GM12875 (cell line): ENCODE results near the gene ZNF18.
"Not testable (repeated sequence)": the region's sequence is repeated elsewhere in the genome, so short reads cannot be mapped to it uniquely, and the experiment has no call there.

Source experiments
- H3K4me3 ChIP-seq: one replicate; pipeline ENCODE4 v1.5.1; 2011; ENCODE audit warnings: low read depth, low read length, control low read depth
- TF ChIP-seq, protein P1 (sequence below): IDR thresholded peaks from 2 replicates; pipeline ENCODE4 v1.5.1; 2011; ENCODE audit warnings: low read depth, mild to moderate bottlenecking, control low read depth, inconsistent platforms, low read length, moderate library complexity, borderline replicate concordance; ENCODE audit not compliant: insufficient read depth

Gene ZNF18

DNA sequence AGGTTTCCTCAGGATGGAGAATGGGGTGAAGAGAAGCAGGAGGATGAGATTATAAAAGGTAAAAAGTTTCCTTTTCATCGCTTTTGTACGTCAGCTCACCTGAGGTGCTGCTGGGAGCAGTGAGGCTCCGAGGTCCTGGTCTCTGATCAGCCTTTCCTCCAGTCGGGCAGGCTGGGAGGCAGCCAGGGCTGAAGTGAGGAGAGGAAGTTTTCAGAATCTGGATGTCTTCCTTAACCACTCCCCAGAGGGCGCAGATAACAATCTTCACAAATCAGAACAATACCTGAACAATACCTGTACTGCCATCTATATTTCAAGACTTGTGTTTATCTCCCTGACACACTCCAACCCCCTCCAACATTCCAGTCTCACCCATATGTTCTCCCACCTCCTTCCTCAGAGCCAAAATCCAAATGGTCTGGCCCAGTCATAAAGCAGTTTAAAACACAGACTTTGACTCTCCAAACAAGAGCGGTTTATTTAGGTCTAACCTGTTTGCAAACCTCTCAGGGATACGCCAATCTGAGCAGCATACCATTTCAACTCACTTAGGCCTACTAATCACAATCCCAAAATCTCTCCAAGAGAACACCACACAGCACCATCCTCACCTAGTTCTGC, 6.8 kb downstream of the ZNF18 start:
- H3K4me3 ChIP-seq = no peak overlapping the region
- TF ChIP-seq, protein P1, sequence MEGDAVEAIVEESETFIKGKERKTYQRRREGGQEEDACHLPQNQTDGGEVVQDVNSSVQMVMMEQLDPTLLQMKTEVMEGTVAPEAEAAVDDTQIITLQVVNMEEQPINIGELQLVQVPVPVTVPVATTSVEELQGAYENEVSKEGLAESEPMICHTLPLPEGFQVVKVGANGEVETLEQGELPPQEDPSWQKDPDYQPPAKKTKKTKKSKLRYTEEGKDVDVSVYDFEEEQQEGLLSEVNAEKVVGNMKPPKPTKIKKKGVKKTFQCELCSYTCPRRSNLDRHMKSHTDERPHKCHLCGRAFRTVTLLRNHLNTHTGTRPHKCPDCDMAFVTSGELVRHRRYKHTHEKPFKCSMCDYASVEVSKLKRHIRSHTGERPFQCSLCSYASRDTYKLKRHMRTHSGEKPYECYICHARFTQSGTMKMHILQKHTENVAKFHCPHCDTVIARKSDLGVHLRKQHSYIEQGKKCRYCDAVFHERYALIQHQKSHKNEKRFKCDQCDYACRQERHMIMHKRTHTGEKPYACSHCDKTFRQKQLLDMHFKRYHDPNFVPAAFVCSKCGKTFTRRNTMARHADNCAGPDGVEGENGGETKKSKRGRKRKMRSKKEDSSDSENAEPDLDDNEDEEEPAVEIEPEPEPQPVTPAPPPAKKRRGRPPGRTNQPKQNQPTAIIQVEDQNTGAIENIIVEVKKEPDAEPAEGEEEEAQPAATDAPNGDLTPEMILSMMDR = no peak

DNA sequence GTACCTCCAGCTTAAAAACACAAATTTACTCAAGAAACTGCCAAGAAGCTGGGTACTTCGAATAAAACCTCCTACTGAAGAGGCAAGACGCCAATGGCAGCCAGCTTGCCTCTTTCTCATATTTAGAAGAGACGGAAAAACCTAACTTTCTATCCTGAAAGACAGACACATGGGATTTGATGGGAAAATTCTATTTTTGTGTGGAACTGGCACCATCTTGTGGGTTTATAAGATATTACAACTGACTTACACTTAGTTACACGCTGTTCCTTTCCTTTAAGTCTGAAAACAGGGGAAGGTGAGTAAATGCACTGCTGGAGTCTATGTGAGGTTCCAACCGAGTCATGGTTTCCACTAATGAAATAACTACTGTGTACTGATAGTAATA, 10.3 kb downstream of the ZNF18 start:
- H3K4me3 ChIP-seq = no peak overlapping the region
- TF ChIP-seq, protein P1 = peak; percentile 17; the same call in 1 of the 2 replicates

DNA sequence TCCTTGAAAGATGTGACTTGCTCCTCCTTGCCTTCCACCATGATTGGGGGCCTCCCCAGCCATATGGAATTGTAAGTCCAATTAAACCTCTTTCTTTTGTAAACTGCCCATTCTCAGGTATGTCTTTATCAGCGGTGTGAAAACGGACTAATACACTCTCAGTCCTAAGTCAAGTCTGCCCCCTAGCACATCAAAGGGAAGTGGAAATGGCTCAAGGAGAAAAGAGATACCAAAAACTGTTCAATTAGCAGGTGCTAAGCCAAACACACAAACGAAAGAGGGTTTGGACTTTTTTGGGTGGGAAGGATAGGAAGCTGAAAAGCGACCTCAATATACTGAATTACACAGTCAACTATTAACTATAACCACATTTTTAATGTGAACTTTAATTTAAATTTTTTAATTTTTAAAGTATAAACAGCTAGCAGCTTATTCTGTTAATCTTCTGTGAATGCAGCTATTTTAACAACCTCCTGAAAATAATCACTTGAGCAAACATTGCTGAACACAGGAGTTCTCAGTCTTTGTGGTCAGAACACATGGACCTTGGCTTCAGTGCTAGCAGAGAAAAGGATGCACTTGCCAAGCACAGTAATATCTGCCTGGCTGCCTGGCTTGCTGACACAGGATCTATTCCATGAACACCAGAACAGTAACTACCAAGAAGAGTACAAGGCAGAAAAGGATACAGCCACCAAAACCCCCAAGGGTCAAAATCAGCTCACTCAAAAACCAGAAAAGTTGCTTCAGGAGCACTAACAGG, 10.9 kb downstream of the ZNF18 start:
- TF ChIP-seq, protein P1 = no peak
- H3K4me3 ChIP-seq = no peak overlapping the region

DNA sequence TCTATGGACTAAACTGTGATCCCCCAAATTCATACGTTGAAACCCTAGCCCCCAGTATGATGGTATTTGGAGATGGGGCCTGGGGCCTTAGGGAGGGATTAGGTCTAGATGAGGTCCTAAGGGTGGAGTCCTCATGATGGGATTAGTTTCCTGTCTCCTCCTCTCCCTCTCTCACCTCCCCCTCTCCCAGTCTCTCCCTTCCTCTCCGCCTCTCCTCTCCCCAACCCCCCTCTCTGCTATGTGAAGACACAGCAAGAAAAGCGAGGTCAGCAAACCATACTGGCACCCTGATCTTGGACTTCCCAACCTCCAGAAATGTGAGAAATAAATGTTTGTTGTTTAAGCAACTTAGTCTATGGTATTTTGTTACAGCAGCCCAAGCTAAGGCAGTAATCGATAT, 15.4 kb downstream of the ZNF18 start:
- TF ChIP-seq, protein P1 = no peak
- no peak overlapping the region for H3K4me3 ChIP-seq

DNA sequence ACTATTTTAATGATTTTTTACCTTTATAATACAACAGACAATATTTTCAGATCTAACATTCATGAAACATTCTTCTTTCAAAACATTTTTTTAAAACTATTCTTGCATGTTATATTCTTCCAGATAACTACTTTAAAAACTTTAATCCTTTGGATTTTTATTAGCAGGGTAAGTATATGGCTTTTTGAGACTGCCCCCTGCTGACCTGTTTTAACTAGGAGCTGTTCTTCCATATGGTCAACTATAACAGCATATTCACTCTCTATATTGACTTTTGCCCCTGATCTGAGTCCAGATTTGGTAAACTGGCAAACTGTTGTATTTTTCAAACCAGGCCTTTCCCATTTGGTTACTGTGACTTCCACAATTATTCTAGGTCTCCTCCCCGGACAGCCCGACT, 16.5 kb downstream of the ZNF18 start:
- no peak overlapping the region for H3K4me3 ChIP-seq
- TF ChIP-seq, protein P1 = no peak

DNA sequence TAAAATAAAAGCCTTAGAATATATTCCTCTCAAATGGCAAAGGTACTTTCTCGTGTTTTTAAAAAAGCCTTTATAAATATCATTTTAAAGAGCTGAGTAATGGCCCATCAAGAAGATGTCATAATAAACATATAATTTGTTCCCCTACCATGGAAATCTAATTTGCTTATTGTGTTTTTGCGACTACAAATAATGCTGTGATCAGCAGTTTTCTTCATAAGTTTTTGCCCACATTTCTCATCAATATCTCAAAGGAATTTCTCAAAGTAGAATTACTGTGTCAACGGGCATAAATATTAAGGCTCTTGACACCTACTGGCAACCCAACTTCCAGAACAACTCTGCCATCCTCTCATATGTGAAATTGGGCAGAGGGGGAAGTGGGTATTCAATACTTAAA, 17.5 kb downstream of the ZNF18 start:
- TF ChIP-seq, protein P1 = no peak
- H3K4me3 ChIP-seq = no peak overlapping the region

DNA sequence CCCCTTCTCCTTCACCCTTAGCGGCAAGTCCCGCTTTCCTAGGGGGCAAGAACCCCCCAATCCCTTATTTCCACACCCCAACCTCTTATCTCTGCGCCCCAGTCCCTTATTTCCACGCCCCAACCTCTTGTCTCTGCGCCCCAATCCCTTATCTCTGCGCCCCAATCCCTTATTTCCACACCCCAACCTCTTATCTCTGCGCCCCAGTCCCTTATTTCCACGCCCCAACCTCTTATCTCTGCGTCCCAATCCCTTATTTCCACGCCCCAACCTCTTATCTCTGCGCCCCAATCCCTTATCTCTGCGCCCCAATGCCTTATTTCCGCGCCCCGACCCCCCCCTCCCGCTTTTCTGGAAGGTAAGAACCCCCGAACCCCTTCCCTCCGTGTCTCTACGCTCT, 24.5 kb downstream of the ZNF18 start:
- not testable (repeated sequence) for H3K4me3 ChIP-seq

DNA sequence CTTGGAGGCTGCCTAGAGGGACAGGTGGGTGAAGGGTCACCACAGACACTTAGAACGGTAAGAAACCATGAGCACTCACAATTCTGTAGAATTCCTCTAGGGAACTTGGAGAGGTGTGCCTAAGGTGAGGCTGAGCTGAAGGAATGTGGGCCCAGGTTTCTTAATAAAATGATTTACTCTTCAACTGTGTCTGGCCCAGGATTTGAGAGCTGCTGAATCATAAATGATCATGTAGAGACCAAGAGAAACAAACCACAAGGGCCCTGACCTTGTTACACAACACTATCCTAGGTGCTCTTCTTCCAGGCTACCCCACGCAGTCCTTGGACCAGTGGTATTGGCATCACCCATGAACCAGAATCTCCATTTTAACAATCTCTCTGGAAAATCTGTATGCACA, 27.7 kb downstream of the ZNF18 start:
- TF ChIP-seq, protein P1 = no peak
- H3K4me3 ChIP-seq = no peak overlapping the region
